ENCODE data around the gene LRRC36. TPM values are rescaled to one million over a fixed set of nuclear protein-coding genes. Genes with fewer than 3 reads are reported as not detected.
A peak's percentile ranks its signal among the peaks of the same experiment; 100 is the strongest.

LRRC36 gene
- total and polyA plus RNA-seq, 2 of the 13 experiments (the other 11 are each of a cell fraction or from before 2014, with no cell fraction given), result 0.12 to 0.15 TPM

GRCh38 chr16:67277999-67278772, 48.4 kb upstream of the LRRC36 start (continued):
- TF ChIP-seq ZGPAT (CRISPR knock-in tag; IDR thresholded peaks at IDR 0.05), result 0 out of 2 replicates have a peak, but pooled peaks have one; percentile 20
- TF ChIP-seq POGK (CRISPR knock-in tag; conservative IDR thresholded peaks at IDR 0.05), result no peak
- TF ChIP-seq ZNF383 (CRISPR knock-in tag; IDR thresholded peaks at IDR 0.05; ENCODE audit: borderline replicate concordance), result no peak
- 0 out of 2 replicates have a peak, but pooled peaks have one; percentile 9 for TF ChIP-seq SPEN (CRISPR knock-in tag; IDR thresholded peaks at IDR 0.05; ENCODE audit: low read depth)
- TF ChIP-seq AKNA (CRISPR knock-in tag; IDR thresholded peaks at IDR 0.05; ENCODE audit: borderline replicate concordance), result no peak
- TF ChIP-seq KDM4B (CRISPR knock-in tag; IDR thresholded peaks at IDR 0.05), result no peak
- no peak for TF ChIP-seq ZNF335 (CRISPR knock-in tag; IDR thresholded peaks at IDR 0.05)
- no peak; the same call in 1 of the 2 replicates for TF ChIP-seq SAP130 (CRISPR knock-in tag; IDR thresholded peaks at IDR 0.05; ENCODE audit: low read depth)
- TF ChIP-seq KLF9 (CRISPR knock-in tag; IDR thresholded peaks at IDR 0.05; ENCODE audit: low read depth), result no peak
- no peak for TF ChIP-seq NONO (IDR thresholded peaks at IDR 0.05)
- no peak for TF ChIP-seq NONO (CRISPR knock-in tag; conservative IDR thresholded peaks at IDR 0.05)
- TF ChIP-seq KAT8 (CRISPR knock-in tag; IDR thresholded peaks at IDR 0.05), result no peak
- TF ChIP-seq MTERF4 (CRISPR knock-in tag; IDR thresholded peaks at IDR 0.05), result no peak
- TF ChIP-seq CERS6 (CRISPR knock-in tag; IDR thresholded peaks at IDR 0.05), result no peak
- TF ChIP-seq TIGD3 (CRISPR knock-in tag; IDR thresholded peaks at IDR 0.05; ENCODE audit: borderline replicate concordance), result peak; percentile 31
